Left renal pelvis (tissue), 4 donors: ENCODE results near the gene ERN1. TPM values are rescaled to one million over a fixed set of nuclear protein-coding genes. Genes with fewer than 3 reads are reported as not detected.

Experiments used
- DNase-seq, 4 donors: peaks; one replicate each; pipeline ENCODE4 v3.0.0-alpha.2; 2013; ENCODE audit warnings: low read depth in 4 of 4, low spot score in 3 of 4
- polyA plus RNA-seq, 4 donors: library from polyadenylated mRNA; unstranded; fragments of 120-200 nt; gene quantifications; one replicate each; pipeline ENCODE4 v1.2.1, GENCODE V29; 2013; ENCODE audit not compliant: insufficient read length in 4 of 4

Gene ERN1
- polyA plus RNA-seq, 4 donors = 8.0 to 9.5 (median 9.0) TPM

DNA sequence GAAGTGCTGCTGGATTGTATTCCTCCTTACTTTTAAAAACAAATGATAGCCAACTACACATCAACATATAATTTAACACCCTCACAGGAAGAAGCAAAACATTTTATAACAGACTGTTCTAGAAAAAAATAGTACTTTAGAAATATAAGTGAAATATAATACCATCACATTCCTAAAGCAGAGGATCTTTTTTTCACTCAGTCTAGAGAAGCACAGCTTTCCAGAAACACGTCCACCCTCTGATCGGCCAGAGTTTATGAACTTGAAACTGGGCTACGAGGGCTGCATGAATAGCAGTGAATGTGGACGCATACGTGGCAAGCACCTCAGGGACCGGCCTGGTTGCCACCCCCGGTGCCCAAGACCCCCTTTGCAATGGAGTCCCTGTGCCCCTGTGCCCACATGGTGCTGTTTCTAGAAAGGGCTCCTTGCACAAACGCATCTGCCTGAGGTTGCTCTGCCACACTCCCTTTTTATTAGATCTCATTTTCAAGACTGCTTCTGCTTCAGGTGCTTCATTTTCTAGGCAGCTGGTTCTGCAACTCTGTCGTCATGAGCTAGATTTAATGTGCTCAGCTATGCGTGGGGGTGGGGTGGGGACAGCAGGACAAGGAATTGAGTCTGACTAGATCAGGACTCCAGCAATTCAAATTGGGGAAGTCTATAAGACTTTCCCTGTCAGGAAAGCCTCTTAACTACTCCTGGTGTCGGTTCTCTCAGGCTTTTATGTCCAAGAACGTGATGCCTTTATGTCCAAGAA lies 29.1 kb upstream of the ERN1 start:
- no peak for DNase-seq

DNA sequence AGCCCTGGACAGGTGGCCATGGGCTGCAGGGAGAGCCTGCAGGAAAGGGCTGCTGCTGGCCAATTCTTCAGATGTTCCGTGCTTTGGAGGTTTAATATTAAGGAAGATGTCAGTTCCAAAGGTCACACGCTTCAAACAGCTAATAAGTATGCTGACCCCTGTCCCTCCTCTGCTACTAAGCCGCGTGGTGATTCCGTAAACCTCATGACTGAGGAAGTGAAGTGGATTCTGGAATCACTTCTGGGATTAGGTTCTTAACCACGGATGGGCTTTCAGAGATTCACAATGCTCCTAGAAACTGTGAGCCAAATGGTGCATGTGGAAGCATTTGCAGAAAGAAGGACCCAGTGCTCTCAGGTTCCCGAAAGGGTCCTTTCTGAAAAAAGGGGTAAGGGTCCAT lies 28.5 kb upstream of the ERN1 start:
- no peak for DNase-seq

DNA sequence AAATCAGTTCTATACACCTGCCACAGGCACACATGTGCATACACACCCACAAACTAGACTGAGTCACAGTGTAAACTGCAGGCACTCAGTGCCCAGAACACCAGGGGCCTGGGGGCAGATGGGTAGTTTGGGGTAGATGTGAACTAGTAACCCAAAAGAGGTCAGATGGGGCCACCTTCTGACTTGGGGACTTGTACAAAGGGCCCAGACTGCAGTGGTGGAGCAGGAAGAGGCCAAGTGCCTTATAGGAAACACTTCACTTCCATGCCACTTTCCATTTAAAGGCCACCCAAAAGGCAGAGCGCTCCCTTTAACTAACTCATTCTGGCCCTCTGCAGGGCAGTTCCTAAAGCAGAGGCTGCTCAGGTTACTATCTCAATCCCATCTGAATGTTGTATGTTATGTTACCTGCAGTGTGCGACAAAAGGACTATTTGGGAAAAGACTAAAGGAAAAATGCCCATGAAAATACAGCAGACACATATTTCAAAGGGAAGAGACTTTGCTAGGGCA lies 27.8 kb upstream of the ERN1 start:
- DNase-seq = no peak

DNA sequence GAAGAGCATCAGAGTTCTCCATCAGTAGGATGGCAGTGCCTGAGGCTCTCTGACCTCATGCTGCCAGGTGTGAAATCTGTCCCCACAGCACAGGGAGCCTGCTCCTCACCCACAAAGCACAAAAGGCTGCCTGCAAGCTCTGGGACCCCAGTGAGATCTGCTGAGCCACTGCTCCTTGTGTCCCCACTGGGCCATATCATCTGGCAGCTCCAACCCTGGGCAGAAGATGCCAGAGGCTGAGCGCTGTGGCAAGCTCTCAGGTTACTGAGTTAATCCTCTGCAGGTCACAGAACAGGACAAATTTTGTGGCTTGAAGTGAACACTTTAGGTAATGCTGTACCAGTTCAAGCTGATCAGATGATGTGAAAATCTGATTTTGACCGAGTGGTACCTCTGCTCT lies 26.7 kb upstream of the ERN1 start:
- no peak for DNase-seq

DNA sequence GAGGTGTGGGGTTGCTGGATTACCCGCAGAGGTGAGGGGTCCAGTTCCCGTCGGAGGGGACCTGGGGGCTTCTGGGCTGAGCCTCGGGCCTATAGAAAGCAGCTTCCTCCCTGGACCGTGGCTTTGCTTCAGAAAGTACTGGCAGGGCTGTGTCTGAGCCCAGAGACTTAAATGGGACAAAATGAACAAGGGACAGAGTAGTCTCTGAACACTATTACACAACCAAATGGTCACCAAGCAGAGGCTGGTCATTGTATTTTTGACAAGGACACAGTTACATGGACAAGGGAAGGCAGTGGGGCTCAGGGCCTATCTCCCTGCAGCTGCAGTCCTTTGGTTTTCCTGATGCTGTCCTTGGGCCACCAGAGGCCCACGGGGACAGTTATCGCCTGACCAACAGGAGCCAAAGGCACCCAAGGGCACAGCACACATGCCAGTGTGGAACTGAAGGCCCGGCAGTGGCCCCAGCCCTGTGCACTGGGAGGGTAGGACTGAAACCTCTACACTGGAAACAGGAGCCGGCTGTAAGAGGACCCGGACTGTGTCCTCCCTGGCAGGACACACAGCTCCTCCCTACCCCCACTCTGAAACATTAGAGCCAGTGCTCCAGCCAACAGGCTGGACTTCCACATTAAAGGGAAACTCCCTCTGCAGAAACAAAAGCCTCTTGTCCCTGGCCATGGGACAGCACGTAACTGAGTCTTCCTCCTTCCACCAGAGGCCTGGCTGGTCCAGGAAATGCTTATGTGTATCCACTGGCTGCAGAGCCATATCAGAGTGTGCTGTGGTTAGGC lies 26.0 kb upstream of the ERN1 start:
- no peak for DNase-seq

DNA sequence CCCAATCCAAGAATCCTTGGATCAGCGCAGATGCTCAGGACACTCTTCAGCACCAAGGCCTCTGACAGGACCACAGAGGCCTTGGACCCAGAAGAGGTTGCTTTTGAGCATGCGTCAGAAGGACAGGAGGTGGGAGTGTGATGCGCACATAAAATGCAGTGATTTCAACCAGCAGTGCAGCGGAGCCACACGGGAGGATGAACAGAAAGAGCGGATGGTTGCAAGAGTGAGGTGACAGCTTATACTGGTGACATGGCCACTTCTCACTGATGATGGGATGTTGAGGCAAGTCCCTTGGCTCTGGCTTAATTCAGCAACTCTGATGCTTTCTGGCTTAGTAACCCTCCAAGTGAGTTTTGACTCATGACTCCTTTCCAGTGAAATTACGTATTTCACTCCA lies 25.2 kb upstream of the ERN1 start:
- DNase-seq = no peak

DNA sequence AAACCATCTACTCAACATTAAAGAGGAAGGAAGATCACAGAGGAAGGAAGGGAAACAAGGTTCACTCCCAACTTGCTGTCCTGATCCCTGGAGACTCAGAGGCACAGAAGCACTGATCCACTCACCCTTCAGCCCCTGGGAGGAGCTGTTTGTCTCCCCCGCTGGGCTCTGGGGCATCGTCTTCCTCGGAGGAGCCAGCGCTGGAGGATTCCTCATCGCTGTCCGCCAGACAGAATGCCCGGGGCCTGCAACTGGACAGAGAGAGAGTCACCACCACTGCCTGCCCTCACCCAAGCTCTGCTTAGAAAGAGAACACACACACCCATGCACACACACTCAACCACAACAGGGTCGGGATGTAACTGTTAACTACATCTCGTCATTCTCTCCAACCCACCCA lies 24.8 kb upstream of the ERN1 start:
- no peak for DNase-seq

DNA sequence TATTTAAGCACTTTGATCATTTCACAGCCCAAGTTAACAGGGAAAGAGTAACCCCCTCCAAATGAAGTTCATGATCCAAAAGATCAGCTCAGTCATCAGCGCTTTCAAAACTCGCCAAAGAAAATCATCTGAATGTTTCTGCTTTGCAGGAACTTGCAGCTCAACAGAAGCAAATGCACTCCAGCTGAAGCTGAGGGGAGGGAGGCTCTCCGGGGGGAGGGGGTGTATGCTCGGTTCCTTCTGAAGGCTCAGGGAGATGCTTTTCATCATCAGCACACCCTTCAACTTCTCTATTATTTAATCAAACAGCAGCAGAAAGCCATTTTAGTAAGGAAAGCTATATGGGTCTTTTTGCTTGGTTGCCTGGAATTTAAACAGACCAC lies 24.4 kb upstream of the ERN1 start:
- no peak for DNase-seq

DNA sequence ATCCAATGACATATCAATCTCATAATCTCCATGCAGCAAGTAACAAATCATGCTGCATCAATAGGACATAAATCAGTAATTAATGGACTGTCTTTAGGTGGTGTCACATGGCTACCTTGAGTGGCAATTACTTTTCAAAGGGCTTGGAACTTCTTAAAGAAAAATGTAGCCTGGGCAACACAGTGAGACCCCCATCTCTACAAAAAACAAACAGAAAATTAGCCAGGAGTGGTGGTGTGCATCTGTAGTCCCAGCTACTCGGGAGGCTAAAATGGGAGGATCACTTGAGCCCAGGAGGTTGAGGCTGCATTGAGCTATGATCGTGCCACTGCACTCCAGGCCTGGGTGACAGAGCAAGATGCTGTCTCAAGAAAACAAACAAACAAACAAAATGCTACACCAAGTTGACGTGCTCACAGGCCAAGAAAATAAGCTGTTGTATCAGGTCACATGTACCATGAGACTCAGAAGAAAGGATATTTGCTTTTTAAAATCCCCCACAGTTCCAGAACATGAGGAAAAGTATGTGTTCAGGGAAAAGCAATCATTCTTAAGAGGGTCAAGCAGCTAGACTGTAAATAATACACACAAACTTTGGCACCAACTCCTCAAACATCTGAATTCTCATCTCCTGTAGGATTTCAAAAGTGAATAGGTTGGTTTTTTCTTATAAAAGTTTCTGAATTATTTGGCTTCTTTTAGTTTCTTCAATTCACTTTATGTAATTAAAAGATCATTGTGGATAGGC lies 23.8 kb upstream of the ERN1 start:
- no peak for DNase-seq

DNA sequence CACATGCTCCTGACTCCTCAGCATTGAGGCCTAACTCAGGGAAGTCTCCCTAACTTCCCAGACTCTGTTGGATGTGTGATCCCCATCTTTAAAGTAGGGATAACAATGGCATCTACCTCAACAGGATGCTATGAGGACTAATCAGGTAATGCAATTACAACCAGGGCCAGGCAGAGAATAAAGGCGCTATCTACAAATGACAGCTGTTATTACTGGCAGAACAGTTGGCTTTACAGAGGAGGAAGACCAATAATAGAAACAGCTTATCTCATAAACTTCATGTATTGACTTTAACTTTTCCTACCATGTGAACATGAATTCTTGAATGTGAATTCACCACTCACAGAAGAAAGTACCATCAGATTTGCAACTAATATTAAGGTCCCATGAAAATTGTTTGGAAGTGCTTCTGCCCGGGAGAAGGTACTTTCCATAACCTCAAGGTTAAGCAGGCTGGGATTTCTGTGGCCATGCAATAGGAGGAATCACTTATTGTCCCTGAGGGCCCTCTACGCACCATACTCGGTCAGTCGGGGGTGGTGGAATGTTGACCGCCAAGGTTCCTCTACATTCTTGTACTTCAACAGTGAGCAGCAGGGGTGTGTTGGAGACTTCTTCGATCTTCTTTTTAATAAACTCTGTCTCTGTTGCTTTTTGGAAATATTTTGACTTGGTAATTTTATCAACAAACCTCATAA lies 22.6 kb upstream of the ERN1 start:
- no peak for DNase-seq

DNA sequence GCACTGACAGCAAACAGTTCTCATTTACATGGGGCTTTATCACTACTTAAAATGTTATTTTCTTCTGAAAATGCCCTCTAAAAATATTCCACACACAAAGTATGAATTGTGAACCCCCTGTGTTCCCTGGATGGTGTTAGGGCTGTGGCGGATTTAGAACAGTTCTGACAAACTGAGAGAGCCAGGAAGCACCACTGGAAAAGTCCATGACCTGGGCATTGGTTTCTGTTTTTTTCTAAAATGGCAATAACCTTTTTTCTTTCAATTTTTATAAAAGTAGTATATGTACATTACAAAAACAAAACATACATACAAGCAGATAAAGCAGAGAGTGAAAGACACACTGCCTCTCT lies 21.0 kb upstream of the ERN1 start:
- no peak for DNase-seq

DNA sequence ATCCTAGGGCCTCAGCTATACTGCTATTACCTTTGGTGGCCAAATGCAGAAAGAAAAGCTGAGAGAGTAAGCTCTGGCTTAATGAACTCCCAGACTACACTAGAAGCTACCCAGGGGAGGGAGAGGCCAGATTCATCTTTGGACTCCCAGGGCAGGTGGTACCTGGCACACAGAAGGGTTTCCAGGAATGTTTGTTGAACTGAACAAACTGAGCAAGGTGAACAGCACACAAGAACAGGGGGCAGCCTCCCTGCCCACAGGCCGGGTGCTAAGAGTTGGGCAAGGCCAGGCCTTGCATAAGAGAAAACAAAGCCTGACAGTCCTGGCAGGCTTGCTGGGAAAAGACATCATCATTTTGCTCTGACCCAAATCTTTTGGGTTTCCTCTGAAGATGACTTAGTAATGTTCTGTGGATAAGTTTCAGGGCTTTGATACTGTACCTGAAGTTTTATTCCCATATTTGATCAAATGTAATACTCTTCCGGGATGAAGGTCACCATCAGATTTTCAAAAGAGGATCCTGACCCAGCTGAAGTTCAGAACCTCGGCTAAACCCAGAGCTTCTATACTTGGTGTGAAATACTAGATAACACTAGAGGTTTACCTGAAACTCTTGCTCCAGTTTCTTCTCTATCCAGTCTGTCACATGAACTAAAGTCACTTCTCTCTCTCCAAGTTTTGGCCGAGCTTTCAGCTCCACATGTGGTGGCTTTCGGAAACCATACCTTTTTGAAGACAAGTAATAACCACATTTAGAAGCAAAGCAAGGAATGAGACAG lies 20.5 kb upstream of the ERN1 start:
- no peak for DNase-seq

DNA sequence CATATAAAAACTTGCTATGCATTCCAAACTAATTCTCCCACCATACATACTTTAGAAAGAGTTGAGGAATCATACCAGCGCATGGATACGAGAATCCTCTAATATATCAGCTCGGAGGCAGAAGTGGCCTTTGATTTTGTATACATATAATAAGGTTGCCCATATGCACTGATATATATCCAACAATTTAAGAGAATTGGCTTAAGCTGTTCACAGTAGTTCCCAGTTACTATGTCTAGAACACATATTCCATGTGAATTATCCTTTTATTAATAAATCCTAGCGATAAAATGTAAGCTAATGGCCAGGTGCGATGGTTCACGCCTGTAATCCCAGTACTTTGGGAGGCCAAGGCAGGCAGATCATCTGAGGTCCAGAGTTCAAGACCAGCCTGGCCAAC lies 19.3 kb upstream of the ERN1 start:
- DNase-seq = no peak

DNA sequence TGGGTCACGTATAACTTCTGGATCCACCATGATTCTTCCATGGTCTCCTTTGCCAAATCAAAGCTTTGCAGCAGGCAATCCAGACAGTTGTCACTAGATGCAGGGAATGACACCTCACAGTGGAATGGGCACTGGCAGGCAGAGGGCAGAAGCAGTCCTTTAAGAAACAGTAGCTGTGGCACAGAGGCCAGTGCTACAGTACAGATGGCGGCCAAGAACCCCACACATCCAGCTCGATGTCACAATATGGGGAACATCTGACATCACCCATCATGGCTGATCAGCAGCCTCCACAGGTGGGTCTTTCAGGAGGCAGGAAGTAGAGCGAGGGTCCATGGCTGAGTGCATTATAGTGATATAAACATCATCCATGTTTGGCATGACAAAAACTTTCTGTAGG lies 18.8 kb upstream of the ERN1 start:
- no peak for DNase-seq

DNA sequence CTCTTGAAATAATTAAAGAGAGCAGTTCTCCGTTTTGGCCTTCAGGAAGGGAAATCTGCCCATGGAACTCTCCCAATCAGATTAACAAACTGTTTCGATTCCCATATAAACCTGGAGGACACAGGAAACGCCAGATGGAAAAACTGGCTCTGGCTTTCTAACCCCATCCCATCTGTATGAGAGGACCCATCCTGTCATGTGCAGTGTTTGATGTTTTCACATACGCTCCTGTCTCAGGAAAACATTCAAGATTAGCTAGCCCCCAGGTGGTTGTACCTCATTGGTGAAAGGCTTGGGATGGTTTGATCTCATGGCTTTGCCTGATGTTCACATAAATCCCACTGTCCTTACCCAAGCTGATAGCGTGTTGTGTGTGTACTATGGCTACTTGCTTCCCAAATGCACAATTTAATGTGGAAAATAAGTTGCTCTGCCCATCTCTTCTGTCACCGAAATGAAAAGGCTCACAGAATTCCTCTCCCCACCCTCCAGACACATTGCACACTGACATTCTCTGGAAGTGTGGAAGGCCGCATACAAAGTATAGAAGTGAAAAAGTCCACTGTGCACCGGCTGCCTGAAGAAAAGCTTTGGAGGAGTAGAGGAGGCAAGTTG lies 18.2 kb upstream of the ERN1 start:
- no peak for DNase-seq

DNA sequence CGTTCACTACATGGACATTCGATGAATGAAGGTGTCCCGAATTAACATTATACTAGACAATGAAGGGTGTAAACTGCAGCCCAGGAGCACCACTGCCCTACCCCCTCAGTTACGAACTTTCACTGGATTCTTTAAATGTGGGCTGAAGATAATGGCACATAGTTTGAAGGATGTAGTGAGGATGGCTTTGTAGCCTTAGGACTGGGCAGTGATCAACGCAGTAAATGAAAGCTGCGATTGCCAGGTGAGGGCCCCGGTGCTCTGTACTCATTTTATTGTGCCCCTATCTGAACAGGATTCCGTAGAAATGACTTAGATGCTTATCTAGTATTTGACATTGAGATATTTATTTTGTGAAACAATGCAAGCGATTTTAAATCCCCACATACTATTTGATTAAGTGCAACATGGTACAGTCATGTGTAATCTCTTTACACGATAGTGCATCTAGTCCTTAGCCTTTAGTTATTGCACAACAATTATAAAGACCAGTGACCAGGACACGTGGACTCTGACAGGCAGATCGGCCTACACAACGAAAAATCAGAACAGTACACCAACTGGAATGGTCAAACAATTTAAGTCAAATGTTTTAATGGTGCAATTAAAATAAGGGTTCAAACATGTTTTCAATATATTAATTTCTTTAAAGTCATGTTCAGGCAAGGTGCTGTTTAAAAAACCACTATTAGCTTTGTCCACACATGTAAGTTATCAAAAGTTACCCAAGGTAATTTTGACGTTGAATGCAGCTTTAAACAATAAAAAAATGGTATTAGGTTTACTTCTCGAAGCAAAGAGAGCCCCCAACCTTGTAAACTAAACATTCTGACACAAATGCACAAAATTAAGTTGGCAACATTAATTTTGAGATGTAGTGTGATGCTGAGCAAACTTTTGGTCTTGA lies 17.4 kb upstream of the ERN1 start:
- no peak for DNase-seq

DNA sequence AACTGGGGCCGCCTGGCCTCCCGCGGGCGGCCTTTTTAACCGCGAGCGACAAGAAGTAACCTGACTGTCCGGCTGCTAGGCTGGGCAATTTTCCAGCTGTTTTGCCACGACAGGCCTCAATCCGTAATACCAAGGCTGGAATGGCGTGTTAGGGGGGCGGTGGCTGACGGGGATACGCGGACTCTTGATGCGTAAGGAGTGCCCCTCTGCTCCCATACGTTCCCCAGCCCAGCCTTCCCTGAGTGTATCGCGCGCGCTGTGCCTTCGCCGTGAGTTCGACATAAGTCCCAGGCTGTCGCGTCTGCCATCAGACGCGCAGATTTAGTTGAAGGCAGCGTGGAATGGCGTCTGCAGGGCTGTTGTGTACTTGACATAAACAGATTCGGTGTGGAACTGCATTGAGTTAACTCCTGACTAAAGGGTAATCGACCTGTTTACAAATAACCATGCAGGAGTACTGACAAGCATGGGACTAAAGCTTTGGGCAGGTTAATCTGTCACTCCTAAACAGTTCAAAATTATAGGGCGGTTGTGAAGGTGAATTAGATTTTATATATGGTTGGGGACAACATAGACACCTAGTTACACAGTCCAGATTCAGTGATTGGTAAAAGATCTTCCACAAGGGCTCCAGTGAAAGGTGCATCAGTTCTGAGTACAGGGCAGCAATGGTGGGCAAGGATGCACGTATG lies 16.6 kb upstream of the ERN1 start:
- no peak for DNase-seq
